Measurements from ENCODE around the gene ZNF639.

Gene ZNF639

DNA sequence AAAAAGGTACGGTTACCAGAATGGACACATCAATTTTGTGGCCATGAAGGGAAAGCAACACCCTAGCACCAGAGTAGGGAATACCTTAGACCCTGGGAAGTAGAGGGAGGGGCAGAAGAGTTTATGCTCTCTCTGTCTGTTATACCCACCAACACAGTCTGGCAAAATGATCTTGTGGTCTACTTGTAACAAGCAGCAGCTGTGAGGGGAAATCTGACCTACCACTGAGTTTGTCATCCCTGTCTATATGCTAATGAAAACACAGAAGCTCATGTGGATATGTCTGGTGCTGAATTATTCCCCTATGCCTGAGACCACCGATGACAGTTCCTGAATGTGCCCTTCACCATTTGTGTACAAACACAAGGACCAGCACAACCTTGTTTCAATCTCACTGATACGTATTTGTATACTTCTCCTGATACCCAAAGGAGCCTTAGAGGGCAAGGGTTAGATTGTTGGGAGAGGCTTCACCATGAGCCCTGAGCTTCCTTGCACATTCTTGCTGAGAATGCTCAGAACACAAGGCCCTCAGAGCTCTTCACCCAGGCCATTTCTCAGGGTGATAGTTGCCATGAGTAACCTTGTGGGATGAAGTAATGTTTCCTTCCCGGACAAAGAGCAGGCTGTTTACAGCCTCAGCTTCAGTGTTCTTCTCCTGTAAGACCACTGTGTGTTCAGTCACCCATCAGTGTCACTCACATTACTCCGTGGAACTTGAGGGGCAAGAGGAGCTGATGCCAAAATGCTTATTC lies 24.7 kb upstream of the ZNF639 start:
- TF ChIP-seq, protein P1, sequence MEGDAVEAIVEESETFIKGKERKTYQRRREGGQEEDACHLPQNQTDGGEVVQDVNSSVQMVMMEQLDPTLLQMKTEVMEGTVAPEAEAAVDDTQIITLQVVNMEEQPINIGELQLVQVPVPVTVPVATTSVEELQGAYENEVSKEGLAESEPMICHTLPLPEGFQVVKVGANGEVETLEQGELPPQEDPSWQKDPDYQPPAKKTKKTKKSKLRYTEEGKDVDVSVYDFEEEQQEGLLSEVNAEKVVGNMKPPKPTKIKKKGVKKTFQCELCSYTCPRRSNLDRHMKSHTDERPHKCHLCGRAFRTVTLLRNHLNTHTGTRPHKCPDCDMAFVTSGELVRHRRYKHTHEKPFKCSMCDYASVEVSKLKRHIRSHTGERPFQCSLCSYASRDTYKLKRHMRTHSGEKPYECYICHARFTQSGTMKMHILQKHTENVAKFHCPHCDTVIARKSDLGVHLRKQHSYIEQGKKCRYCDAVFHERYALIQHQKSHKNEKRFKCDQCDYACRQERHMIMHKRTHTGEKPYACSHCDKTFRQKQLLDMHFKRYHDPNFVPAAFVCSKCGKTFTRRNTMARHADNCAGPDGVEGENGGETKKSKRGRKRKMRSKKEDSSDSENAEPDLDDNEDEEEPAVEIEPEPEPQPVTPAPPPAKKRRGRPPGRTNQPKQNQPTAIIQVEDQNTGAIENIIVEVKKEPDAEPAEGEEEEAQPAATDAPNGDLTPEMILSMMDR (IDR thresholded peaks at IDR 0.05; ENCODE audit: low read depth, low read length): no peak
- DNase-seq: no peak
- no peaks in the 10 kb centered on the region for H3K27me3 ChIP-seq (ENCODE audit: insufficient read depth, low read depth, severe bottlenecking)
- no peaks in the 10 kb centered on the region for H3K36me3 ChIP-seq
- H3K4me3 ChIP-seq (ENCODE audit: low read depth, low read length): no peak overlapping the region
- H3K9me3 ChIP-seq (ENCODE audit: severe bottlenecking): peaks cover 3% of the 10 kb centered on the region
- no peak overlapping the region for H3K27ac ChIP-seq

DNA sequence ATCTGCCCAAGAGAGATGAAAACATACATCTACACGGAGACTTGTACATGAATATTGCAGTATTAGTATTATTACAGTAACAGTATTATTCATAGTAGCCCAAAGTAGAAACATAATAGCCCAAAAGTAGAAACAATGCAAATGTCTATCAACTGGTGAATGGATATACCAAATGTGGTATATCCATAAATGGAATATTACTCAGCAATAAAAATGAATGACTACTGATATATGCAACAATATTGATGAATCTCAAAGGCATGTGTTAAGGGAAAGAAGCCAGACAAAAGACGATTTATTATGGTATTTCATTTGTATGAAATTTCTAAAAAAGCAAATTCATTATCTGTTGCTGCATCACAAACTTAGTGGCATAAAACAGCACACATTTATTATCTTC lies 23.5 kb upstream of the ZNF639 start:
- H3K36me3 ChIP-seq: no peaks in the 10 kb centered on the region
- H3K27ac ChIP-seq: no peak overlapping the region
- H3K9me3 ChIP-seq (ENCODE audit: severe bottlenecking): peaks cover 3% of the 10 kb centered on the region
- TF ChIP-seq, protein P1 (IDR thresholded peaks at IDR 0.05; ENCODE audit: low read depth, low read length): no peak
- no peak for DNase-seq
- no peaks in the 10 kb centered on the region for H3K27me3 ChIP-seq (ENCODE audit: insufficient read depth, low read depth, severe bottlenecking)
- H3K4me3 ChIP-seq (ENCODE audit: low read depth, low read length): no peak overlapping the region

DNA sequence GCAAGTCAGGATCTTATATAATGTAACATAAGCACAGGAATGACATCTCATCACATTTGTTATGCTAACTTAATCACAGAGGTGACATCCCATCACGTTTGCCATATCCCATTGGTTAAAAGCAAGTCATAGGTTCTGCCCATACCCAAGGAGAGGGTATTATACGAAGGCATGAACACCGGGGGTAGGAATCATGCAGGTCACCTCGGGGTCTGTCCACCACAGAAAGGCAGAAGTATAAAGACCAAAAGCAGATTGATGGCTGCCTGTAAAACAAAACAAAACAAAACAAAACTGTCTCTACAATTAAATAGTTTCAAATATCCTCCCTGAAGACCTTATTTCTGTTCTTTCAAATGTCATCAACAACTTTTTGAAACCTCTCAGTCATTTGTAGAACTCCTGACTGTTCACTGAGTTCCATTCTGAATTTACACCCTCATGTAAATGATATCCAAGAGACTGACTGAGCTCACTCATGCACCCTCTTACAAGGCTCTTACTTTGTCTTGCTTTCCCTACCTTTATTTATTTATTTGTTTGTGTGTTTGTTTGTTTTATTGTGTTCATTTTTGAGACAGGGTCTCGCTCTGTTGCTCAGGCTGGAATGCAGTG lies 22.7 kb upstream of the ZNF639 start:
- Histone ChIP-seq H3K27ac (no peak overlapping the region), H3K27me3 (ENCODE audit: insufficient read depth, low read depth, severe bottlenecking) (no peaks in the 10 kb centered on the region), H3K9me3 (ENCODE audit: severe bottlenecking) (peaks cover 3% of the 10 kb centered on the region), H3K36me3 (no peaks in the 10 kb centered on the region), H3K4me3 (ENCODE audit: low read depth, low read length) (no peak overlapping the region)
- DNase-seq: no peak
- TF ChIP-seq, protein P1 (IDR thresholded peaks at IDR 0.05; ENCODE audit: low read depth, low read length): no peak

DNA sequence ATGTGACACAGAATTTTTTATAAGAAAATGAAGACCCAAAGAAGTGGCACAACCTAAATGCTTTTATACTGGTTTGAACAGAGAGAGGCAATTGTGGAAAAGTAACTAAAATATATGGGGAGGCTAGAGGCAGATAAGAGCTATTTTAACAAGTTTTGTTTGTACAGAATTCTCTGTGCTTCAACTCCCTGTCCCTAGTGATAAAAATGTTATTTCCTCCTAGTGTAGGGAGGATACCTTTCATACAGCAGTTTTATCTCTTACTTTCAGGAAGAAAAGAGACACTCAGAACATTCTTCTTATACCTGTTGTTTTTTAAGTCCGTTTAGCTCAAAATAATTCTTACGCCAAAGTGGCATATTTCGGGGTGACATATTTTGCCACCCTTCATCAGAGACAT lies 21.2 kb upstream of the ZNF639 start:
- H3K4me3 ChIP-seq (ENCODE audit: low read depth, low read length): no peak overlapping the region
- H3K27ac ChIP-seq: no peak overlapping the region
- TF ChIP-seq, protein P1 (IDR thresholded peaks at IDR 0.05; ENCODE audit: low read depth, low read length): no peak
- H3K36me3 ChIP-seq: no peaks in the 10 kb centered on the region
- H3K9me3 ChIP-seq (ENCODE audit: severe bottlenecking): peaks cover 3% of the 10 kb centered on the region
- no peaks in the 10 kb centered on the region for H3K27me3 ChIP-seq (ENCODE audit: insufficient read depth, low read depth, severe bottlenecking)
- no peak for DNase-seq

DNA sequence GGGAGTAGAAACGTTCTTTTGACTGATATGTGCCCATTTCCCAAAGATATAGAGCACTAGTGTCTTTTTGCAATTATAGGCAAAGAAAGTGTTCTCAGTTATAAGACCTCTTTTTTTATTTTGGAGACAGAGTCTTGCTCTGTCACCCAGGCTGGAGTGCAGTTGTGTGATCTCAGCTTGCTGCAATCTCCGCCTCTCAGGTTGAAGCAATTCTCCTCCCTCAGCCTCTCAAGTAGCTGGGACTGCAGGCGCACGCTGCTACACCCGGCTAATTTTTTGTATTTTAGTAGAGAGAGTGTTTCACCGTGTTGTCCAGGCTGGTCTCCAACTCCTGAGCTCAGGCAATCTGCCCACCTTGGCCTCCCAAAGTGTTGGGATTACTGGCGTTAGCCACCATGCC lies 20.7 kb upstream of the ZNF639 start:
- Histone ChIP-seq H3K27me3 (ENCODE audit: insufficient read depth, low read depth, severe bottlenecking) (no peaks in the 10 kb centered on the region), H3K27ac (no peak overlapping the region), H3K4me3 (ENCODE audit: low read depth, low read length) (no peak overlapping the region), H3K36me3 (no peaks in the 10 kb centered on the region), H3K9me3 (ENCODE audit: severe bottlenecking) (peaks cover 3% of the 10 kb centered on the region)
- DNase-seq: no peak
- TF ChIP-seq, protein P1 (IDR thresholded peaks at IDR 0.05; ENCODE audit: low read depth, low read length): no peak

All from WERI-Rb-1 (cell line).